ENCODE data around the gene BTBD6.

BTBD6 gene

GRCh38 chr14:105211086-105211757 is 37.1 kb upstream of the BTBD6 start:
- DNase-seq (ENCODE audit: low read depth in 1 of 2, low spot score in 1 of 2) = no peak

- no peak for DNase-seq (ENCODE audit: low read depth in 1 of 2, low spot score in 1 of 2)
These were observed 36.6 kb upstream of the BTBD6 start for GRCh38 chr14:105211758-105212089.

GRCh38 chr14:105212541-105213300 is 35.6 kb upstream of the BTBD6 start:
- no peak for DNase-seq (ENCODE audit: low read depth in 1 of 2, low spot score in 1 of 2)

- no peak for DNase-seq (ENCODE audit: low read depth in 1 of 2, low spot score in 1 of 2)
These were observed 35.0 kb upstream of the BTBD6 start for GRCh38 chr14:105213361-105213760.

GRCh38 chr14:105214324-105214915 is 33.9 kb upstream of the BTBD6 start:
- no peak for DNase-seq (ENCODE audit: low read depth in 1 of 2, low spot score in 1 of 2)

GRCh38 chr14:105215602-105216001 is 32.7 kb upstream of the BTBD6 start:
- no peak for DNase-seq (ENCODE audit: low read depth in 1 of 2, low spot score in 1 of 2)

GRCh38 chr14:105216490-105217247 is 31.7 kb upstream of the BTBD6 start:
- no peak for DNase-seq (ENCODE audit: low read depth in 1 of 2, low spot score in 1 of 2)

- no peak for DNase-seq (ENCODE audit: low read depth in 1 of 2, low spot score in 1 of 2)
These were observed 30.6 kb upstream of the BTBD6 start for GRCh38 chr14:105217774-105218173.

- no peak for DNase-seq (ENCODE audit: low read depth in 1 of 2, low spot score in 1 of 2)
These were observed 29.7 kb upstream of the BTBD6 start for GRCh38 chr14:105218611-105219010.

- DNase-seq (ENCODE audit: low read depth in 1 of 2, low spot score in 1 of 2) = no peak
These were observed 29.2 kb upstream of the BTBD6 start for GRCh38 chr14:105219043-105219612.

GRCh38 chr14:105219753-105220152 is 28.6 kb upstream of the BTBD6 start:
- DNase-seq (ENCODE audit: low read depth in 1 of 2, low spot score in 1 of 2) = no peak

GRCh38 chr14:105220699-105221597 is 27.4 kb upstream of the BTBD6 start:
- no peak for DNase-seq (ENCODE audit: low read depth in 1 of 2, low spot score in 1 of 2)

GRCh38 chr14:105221598-105222178 is 26.6 kb upstream of the BTBD6 start:
- DNase-seq (ENCODE audit: low read depth in 1 of 2, low spot score in 1 of 2) = no peak

- no peak for DNase-seq (ENCODE audit: low read depth in 1 of 2, low spot score in 1 of 2)
These were observed 25.1 kb upstream of the BTBD6 start for GRCh38 chr14:105223260-105223659.

GRCh38 chr14:105223770-105224544 is 24.4 kb upstream of the BTBD6 start:
- DNase-seq (ENCODE audit: low read depth in 1 of 2, low spot score in 1 of 2) = no peak

- DNase-seq (ENCODE audit: low read depth in 1 of 2, low spot score in 1 of 2) = no peak
These were observed 23.3 kb upstream of the BTBD6 start for GRCh38 chr14:105224845-105225570.

GRCh38 chr14:105226198-105226597 is 22.1 kb upstream of the BTBD6 start:
- DNase-seq (ENCODE audit: low read depth in 1 of 2, low spot score in 1 of 2) = no peak

GRCh38 chr14:105227346-105227745 is 21.0 kb upstream of the BTBD6 start:
- no peak for DNase-seq (ENCODE audit: low read depth in 1 of 2, low spot score in 1 of 2)

GRCh38 chr14:105228562-105228961 is 19.8 kb upstream of the BTBD6 start:
- no peak for DNase-seq (ENCODE audit: low read depth in 1 of 2, low spot score in 1 of 2)
